CD14-positive monocyte (primary cell): ENCODE results near the gene FAM53B. TPM values are rescaled to one million over a fixed set of nuclear protein-coding genes. Genes with fewer than 3 reads are reported as not detected.

ENCODE experiments used
- DNase-seq, 3 donors: peaks; one replicate each; pipeline ENCODE4 v3.0.0-alpha.2; 2011 to 2022
- H2AFZ ChIP-seq: 2 replicates; pipeline ENCODE4 v1.6.0; 2012; ENCODE audit warnings: mild to moderate bottlenecking, low read depth, low read length, inconsistent platforms; ENCODE audit not compliant: insufficient read depth, poor library complexity, severe bottlenecking
- H3K27ac ChIP-seq, 2 donors: 1 replicate in 1 of 2; 2 replicates in 1 of 2; pipeline ENCODE4 v1.5.1; 2012 to 2013; ENCODE audit warnings: low read length in 2 of 2, control low read depth in 1 of 2, inconsistent platforms in 1 of 2, low read depth in 1 of 2, mild to moderate bottlenecking in 1 of 2
- H3K27me3 ChIP-seq, 2 donors: one replicate each; pipeline versions ENCODE4 v1.6.0 to v1.6.1; 2011 to 2013; ENCODE audit warnings: low read length in 2 of 2; ENCODE audit not compliant: control insufficient read depth in 2 of 2, insufficient read depth in 2 of 2
- H3K36me3 ChIP-seq, 2 donors: replicated peaks in 1 of 2; 1 replicate in 1 of 2; 2 replicates in 1 of 2; pipeline versions ENCODE4 v1.5.1 to v1.6.1; 2012 to 2013; ENCODE audit warnings: low read length in 2 of 2, control low read depth in 1 of 2, inconsistent platforms in 1 of 2, mild to moderate bottlenecking in 1 of 2; ENCODE audit not compliant: insufficient read depth in 2 of 2, control insufficient read depth in 1 of 2
- H3K4me1 ChIP-seq, 2 donors: 1 replicate in 1 of 2; 2 replicates in 1 of 2; pipeline versions ENCODE4 v1.5.1 to v1.6.1; 2012 to 2013; ENCODE audit warnings: low read length in 2 of 2, control low read depth in 1 of 2, inconsistent platforms in 1 of 2, mild to moderate bottlenecking in 1 of 2, moderate library complexity in 1 of 2; ENCODE audit not compliant: insufficient read depth in 2 of 2, control insufficient read depth in 1 of 2
- H3K4me2 ChIP-seq: replicated peaks from 2 replicates; pipeline ENCODE3; 2012; ENCODE audit warnings: low read length, moderate library complexity, mild to moderate bottlenecking; ENCODE audit not compliant: poor library complexity, severe bottlenecking; ENCODE audit errors: extremely low read depth
- H3K4me3 ChIP-seq, 3 experiments: fragments of 200-600 bp in 1 of 3; sonication (generic) in 1 of 3; replicated peaks in 1 of 3; 1 replicate in 2 of 3; 2 replicates in 1 of 3; pipeline ENCODE4 v1.5.1; 2011 to 2013; ENCODE audit warnings: low read length in 3 of 3, mild to moderate bottlenecking in 3 of 3, control low read depth in 2 of 3, low read depth in 2 of 3, inconsistent platforms in 1 of 3, moderate library complexity in 1 of 3
- H3K79me2 ChIP-seq: 2 replicates; pipeline ENCODE4 v1.6.0; 2012; ENCODE audit warnings: mild to moderate bottlenecking, control low read depth, inconsistent platforms, low read length, moderate library complexity; ENCODE audit not compliant: insufficient read depth
- H3K9ac ChIP-seq: 2 replicates; pipeline ENCODE4 v1.6.0; 2017; ENCODE audit warnings: low read length, mild to moderate bottlenecking; ENCODE audit not compliant: insufficient read depth, poor library complexity, severe bottlenecking
- H3K9me3 ChIP-seq, 2 donors: replicated peaks in 1 of 2; 1 replicate in 1 of 2; 2 replicates in 1 of 2; pipeline versions ENCODE4 v1.5.1 to v1.6.1; 2012 to 2013; ENCODE audit warnings: low read length in 2 of 2, control low read depth in 1 of 2; ENCODE audit not compliant: control insufficient read depth in 1 of 2, insufficient read depth in 1 of 2
- H4K20me1 ChIP-seq: 2 replicates; pipeline ENCODE4 v1.6.0; 2012; ENCODE audit warnings: mild to moderate bottlenecking, low read length, control low read depth, moderate library complexity; ENCODE audit not compliant: insufficient read depth
- H3K27ac Mint-ChIP-seq, 7 donors: one replicate each; pipeline ENCODE4 v1.8.0; 2020; ENCODE audit warnings: mild to moderate bottlenecking in 7 of 7, mixed read lengths in 7 of 7, moderate library complexity in 6 of 7, inconsistent platforms in 2 of 7
- H3K27me3 Mint-ChIP-seq, 3 donors: one replicate each; pipeline ENCODE4 v1.8.0; 2021 to 2022; ENCODE audit warnings: low read depth in 3 of 3, mild to moderate bottlenecking in 3 of 3, mixed read lengths in 3 of 3, moderate library complexity in 3 of 3, inconsistent platforms in 1 of 3
- H3K36me3 Mint-ChIP-seq, 2 donors: one replicate each; pipeline ENCODE4 v1.8.0; 2020; ENCODE audit warnings: mixed read lengths in 2 of 2, inconsistent platforms in 1 of 2, mild to moderate bottlenecking in 1 of 2
- H3K4me1 Mint-ChIP-seq: one replicate; pipeline ENCODE4 v1.8.0; 2020; ENCODE audit warnings: mild to moderate bottlenecking, mixed read lengths
- H3K4me3 Mint-ChIP-seq, 2 donors: one replicate each; pipeline ENCODE4 v1.8.0; 2020; ENCODE audit warnings: mild to moderate bottlenecking in 2 of 2, mixed read lengths in 2 of 2, moderate library complexity in 1 of 2
- H3K9me3 Mint-ChIP-seq, 7 donors: one replicate each; pipeline ENCODE4 v1.8.0; 2020 to 2022; ENCODE audit warnings: mixed read lengths in 7 of 7, mild to moderate bottlenecking in 6 of 7, moderate library complexity in 6 of 7, inconsistent platforms in 2 of 7
- CTCF ChIP-seq: fragments of 200-600 bp; IDR thresholded peaks from one replicate; pipeline ENCODE4 v1.8.0; 2022; ENCODE audit warnings: antibody characterized with exemption, mild to moderate bottlenecking
- WGBS: methylation state at CpG from one replicate; pipeline ENCODE4 v1.1.5; 2013; ENCODE audit warnings: missing lambda C conversion rate; ENCODE audit not compliant: insufficient coverage; 5-methylcytosine and 5-hydroxymethylcytosine counted together
- intact Hi-C, 2 donors: fragments of 100-400 bp; cut with micrococcal nuclease; formaldehyde crosslinking; loops; one replicate each; pipeline versions ENCODE4 v1.15.0 to v1.15.1; 2023
- polyA plus RNA-seq, 3 donors: library from polyadenylated mRNA; depleted of rRNA in 1 of 3; unstranded in 2 of 3; stranded (reverse) in 1 of 3; fragments of 300-500 nt in 2 of 3; fragments of >200 nt in 1 of 3; fragmentation: Illumina TruSeq in 2 of 3; gene quantifications; 1 replicate in 2 of 3; 2 replicates in 1 of 3; pipeline ENCODE4 v1.2.3, GENCODE V29; 2012 to 2021

Gene FAM53B
- polyA plus RNA-seq, 3 donors: 5.8 to 23.3 (median 12.6) TPM

- H3K4me3 Mint-ChIP-seq: peak overlapping the region in 1 of 2 donors; percentile 31
- Histone ChIP-seq H3K4me3 (no peak overlapping the region), H3K9ac (no peak overlapping the region), H4K20me1 (peaks cover 13% of the 10 kb centered on the region), H3K27ac (peak overlapping the region in 1 of 2 donors; percentile 40), H2AFZ (no peak overlapping the region), H3K27me3 (no peaks in the 10 kb centered on the region), H3K79me2 (peaks cover 46% of the 10 kb centered on the region), H3K36me3 (peaks cover 36 to 60% of the 10 kb centered on the region in 2 donors), H3K4me2 (no peak overlapping the region), H3K4me1 (peaks cover 40 to 43% of the 10 kb centered on the region in 2 donors), H3K9me3 (no peaks in the 10 kb centered on the region)
- H3K27ac Mint-ChIP-seq: peak overlapping the region in 5 of 7 donors; percentile 17 to 93 (median 30)
- WGBS: 95% methylated on average over 4 of the region's 12 CpGs
- H3K9me3 Mint-ChIP-seq: no peaks in the 10 kb centered on the region
- H3K27me3 Mint-ChIP-seq: peaks cover 0 to 1% (median 0%) of the 10 kb centered on the region in 3 donors
- DNase-seq: no peak
- peaks cover 41% of the 10 kb centered on the region for H3K4me1 Mint-ChIP-seq
- intact Hi-C loops: loop anchor here in 1 of 2 donors (5.0 kb wide), 1 partner anchor 42 kb away; no protein-coding TSS in a partner anchor
- H3K36me3 Mint-ChIP-seq: peaks cover 71 to 75% of the 10 kb centered on the region in 2 donors
- no peak for TF ChIP-seq CTCF
These were observed 55.1 kb downstream of the FAM53B start for GRCh38 chr10:124688889-124689670.

- Mint-ChIP-seq H3K36me3 (peaks cover 70 to 73% of the 10 kb centered on the region in 2 donors), H3K27ac (peak overlapping the region in 5 of 7 donors; percentile 41 to 96 (median 83)), H3K9me3 (no peaks in the 10 kb centered on the region), H3K4me1 (peaks cover 48% of the 10 kb centered on the region), H3K27me3 (peaks cover 0 to 1% (median 0%) of the 10 kb centered on the region in 3 donors), H3K4me3 (no peak overlapping the region)
- Histone ChIP-seq H3K79me2 (peaks cover 48% of the 10 kb centered on the region), H3K36me3 (peaks cover 29 to 53% of the 10 kb centered on the region in 2 donors), H3K4me1 (peaks cover 47 to 50% of the 10 kb centered on the region in 2 donors), H2AFZ (no peak overlapping the region), H3K9ac (no peak overlapping the region), H3K4me2 (no peak overlapping the region), H3K27ac (peak overlapping the region in 1 of 2 donors; percentile 99), H3K4me3 (no peak overlapping the region), H3K9me3 (no peaks in the 10 kb centered on the region), H4K20me1 (peaks cover 7% of the 10 kb centered on the region), H3K27me3 (no peaks in the 10 kb centered on the region)
- intact Hi-C loops: loop anchor here in 1 of 2 donors (5.0 kb wide), 1 partner anchor 41 kb away; no protein-coding TSS in a partner anchor
- no peak for DNase-seq
- WGBS: 100% methylated on average over 6 of the region's 6 CpGs
- no peak for TF ChIP-seq CTCF
These were observed 55.8 kb downstream of the FAM53B start for GRCh38 chr10:124688386-124688785.
